Progenitor cell of endocrine pancreas (in vitro differentiated cells): Measurements from ENCODE around the gene MIPOL1. TPM values are rescaled to one million over a fixed set of nuclear protein-coding genes. Genes with fewer than 3 reads are reported as not detected.
A peak's percentile ranks its signal among the peaks of the same experiment; 100 is the strongest.

Experiments
- DNase-seq: peaks from one replicate; pipeline ENCODE4 v3.0.0; 2021; ENCODE audit warnings: low spot score; ENCODE audit not compliant: unreplicated experiment
- H3K27ac Mint-ChIP-seq: 2 replicates; pipeline ENCODE4 v1.8.0; 2021; ENCODE audit warnings: mild to moderate bottlenecking, moderate library complexity, mixed read lengths
- H3K27me3 Mint-ChIP-seq: 2 replicates; pipeline ENCODE4 v1.8.0; 2021; ENCODE audit warnings: mixed read lengths
- H3K36me3 Mint-ChIP-seq: 2 replicates; pipeline ENCODE4 v1.8.0; 2022; ENCODE audit warnings: mixed read lengths; ENCODE audit not compliant: insufficient read depth
- H3K4me1 Mint-ChIP-seq: 2 replicates; pipeline ENCODE4 v1.8.0; 2021; ENCODE audit warnings: low read depth, mixed read lengths
- H3K4me3 Mint-ChIP-seq: 2 replicates; pipeline ENCODE4 v1.8.0; 2021; ENCODE audit warnings: low read depth, mild to moderate bottlenecking, moderate library complexity, mixed read lengths
- H3K9me3 Mint-ChIP-seq: 2 replicates; pipeline ENCODE4 v1.8.0; 2021; ENCODE audit warnings: low read depth, mixed read lengths
- CTCF ChIP-seq: fragments of 200-600 bp; sonication (generic); IDR thresholded peaks from one replicate; pipeline ENCODE4 v1.5.0; 2021; ENCODE audit warnings: antibody characterized with exemption, mild to moderate bottlenecking; ENCODE audit not compliant: unreplicated experiment
- total RNA-seq: library from RNA; stranded (reverse); gene quantifications from 2 replicates; pipeline ENCODE4 v1.2.1, GENCODE V29; 2021

Gene MIPOL1
- total RNA-seq, 1 donor from 2014 or later: 25.6 TPM

GRCh38 chr14:37566811-37567371, 369.2 kb downstream of the MIPOL1 start:
- no peak for DNase-seq
- Mint-ChIP-seq H3K4me3 (peak overlapping the region; percentile 65), H3K36me3 (peaks cover under 1% of the 10 kb centered on the region), H3K9me3 (no peaks in the 10 kb centered on the region), H3K27me3 (no peaks in the 10 kb centered on the region), H3K4me1 (peaks cover 60% of the 10 kb centered on the region), H3K27ac (peak overlapping the region; percentile 97)
- no peak for TF ChIP-seq CTCF

GRCh38 chr14:37569729-37570128, 372.0 kb downstream of the MIPOL1 start:
- DNase-seq: no peak
- Mint-ChIP-seq H3K27ac (no peak overlapping the region), H3K9me3 (no peaks in the 10 kb centered on the region), H3K36me3 (peaks cover 1% of the 10 kb centered on the region), H3K4me1 (peaks cover 45% of the 10 kb centered on the region), H3K4me3 (no peak overlapping the region), H3K27me3 (no peaks in the 10 kb centered on the region)
- TF ChIP-seq CTCF: no peak

GRCh38 chr14:37571391-37571790, 373.7 kb downstream of the MIPOL1 start:
- peaks cover 40% of the 10 kb centered on the region for H3K4me1 Mint-ChIP-seq
- H3K9me3 Mint-ChIP-seq: no peaks in the 10 kb centered on the region
- no peak overlapping the region for H3K27ac Mint-ChIP-seq
- no peak for TF ChIP-seq CTCF
- H3K4me3 Mint-ChIP-seq: no peak overlapping the region
- H3K27me3 Mint-ChIP-seq: no peaks in the 10 kb centered on the region
- DNase-seq: no peak
- H3K36me3 Mint-ChIP-seq: peaks cover 1% of the 10 kb centered on the region

GRCh38 chr14:37573356-37573755, 375.6 kb downstream of the MIPOL1 start:
- TF ChIP-seq CTCF: no peak

GRCh38 chr14:37579274-37579673, 381.5 kb downstream of the MIPOL1 start:
- no peaks in the 10 kb centered on the region for H3K9me3 Mint-ChIP-seq
- peak overlapping the region; percentile 17 for H3K27ac Mint-ChIP-seq
- H3K4me1 Mint-ChIP-seq: peaks cover 31% of the 10 kb centered on the region
- no peaks in the 10 kb centered on the region for H3K27me3 Mint-ChIP-seq
- no peaks in the 10 kb centered on the region for H3K36me3 Mint-ChIP-seq
- TF ChIP-seq CTCF: no peak
- no peak overlapping the region for H3K4me3 Mint-ChIP-seq
- no peak for DNase-seq

More at GRCh38 chr14:37573356-37573755, 375.6 kb downstream of the MIPOL1 start:
- no peaks in the 10 kb centered on the region for H3K27me3 Mint-ChIP-seq
- peaks cover 38% of the 10 kb centered on the region for H3K4me1 Mint-ChIP-seq
- H3K4me3 Mint-ChIP-seq: no peak overlapping the region
- H3K36me3 Mint-ChIP-seq: peaks cover 1% of the 10 kb centered on the region
- no peaks in the 10 kb centered on the region for H3K9me3 Mint-ChIP-seq
- H3K27ac Mint-ChIP-seq: no peak overlapping the region
- DNase-seq: no peak
